Activated gamma-delta T cell treated with Interleukin-2 at 50 U/mL for 16 hours (primary cell): ENCODE results near the gene BRINP1.
"Not testable (repeated sequence)": the region's sequence is repeated elsewhere in the genome, so short reads cannot be mapped to it uniquely, and the experiment has no call there.

Source experiments
- DNase-seq: peaks from one replicate; pipeline ENCODE4 v3.0.0-alpha.2; 2020

The BRINP1 gene

DNA sequence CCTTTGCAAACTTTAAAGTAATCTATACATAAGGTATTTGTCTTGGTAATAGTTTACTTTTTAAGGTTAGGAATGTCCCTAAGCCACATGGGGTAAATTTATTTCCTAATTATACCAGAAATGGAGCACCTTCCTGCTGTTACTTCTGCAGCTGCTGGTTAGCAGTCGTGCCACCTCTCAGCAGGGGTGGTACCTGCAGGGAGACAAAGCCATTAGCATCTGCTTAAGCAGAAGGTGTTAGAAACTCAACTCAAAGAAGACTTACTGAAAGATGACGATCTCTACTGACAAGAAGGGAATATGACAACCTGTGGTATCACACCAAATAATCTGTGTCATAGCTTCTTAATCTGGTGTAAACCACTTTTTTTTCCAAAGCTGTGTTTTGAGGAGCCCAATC, 173.7 kb downstream of the BRINP1 start:
- DNase-seq: no peak

GRCh38 chr9:119185298-119185697, 183.9 kb downstream of the BRINP1 start:
- no peak for DNase-seq

DNA sequence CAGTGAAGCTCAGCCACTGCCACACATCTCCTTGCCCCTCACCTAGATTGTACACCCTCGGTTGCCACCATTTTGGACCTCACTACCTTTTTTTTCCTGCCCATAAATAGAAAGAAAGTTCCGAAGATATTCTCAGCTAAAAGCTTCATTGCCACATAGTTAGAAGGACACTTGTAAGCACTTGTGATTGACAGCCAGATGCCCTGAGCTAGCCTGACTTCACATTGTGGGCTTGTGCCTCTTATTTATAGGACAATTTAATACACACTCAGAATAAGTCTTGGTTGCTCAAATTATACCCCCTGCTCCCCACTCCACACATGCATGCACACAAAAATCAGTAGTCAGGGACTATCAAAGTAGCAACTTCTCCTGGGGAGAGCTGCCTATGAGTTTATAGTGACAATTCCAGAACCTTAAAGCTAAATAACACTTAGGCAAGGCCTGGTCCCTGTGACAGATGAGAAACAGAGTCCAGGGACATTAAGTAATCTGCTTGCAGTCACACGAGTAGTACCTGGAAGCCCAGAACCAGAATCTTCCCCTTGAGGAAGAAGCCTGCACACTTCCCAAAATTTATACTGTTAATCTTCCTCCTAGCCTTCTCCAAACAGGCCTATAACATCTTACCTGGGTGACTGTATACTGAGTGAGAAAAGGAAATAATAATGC, 184.8 kb downstream of the BRINP1 start:
- no peak for DNase-seq

DNA sequence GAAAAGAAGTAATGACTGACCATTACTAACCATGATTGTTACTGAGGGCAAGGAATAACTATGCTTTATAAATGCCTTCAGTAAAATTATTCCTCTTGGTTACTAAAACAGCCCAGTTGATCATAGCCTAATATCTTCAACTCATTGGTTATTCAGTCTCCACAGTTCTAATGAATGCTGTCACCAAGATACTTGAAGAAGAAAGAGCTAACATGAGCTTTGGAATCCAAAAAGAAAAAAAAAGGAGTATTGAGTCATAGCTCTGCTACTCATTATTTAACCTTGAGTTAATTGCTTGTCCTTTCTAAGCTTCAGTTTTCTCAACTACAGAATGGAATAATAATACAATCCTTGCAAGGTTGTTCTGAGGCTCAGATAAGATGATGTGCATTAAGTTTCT, 187.7 kb downstream of the BRINP1 start:
- no peak for DNase-seq

- no peak for DNase-seq
Measured at GRCh38 chr9:119180897-119181296, 188.3 kb downstream of the BRINP1 start.

DNA sequence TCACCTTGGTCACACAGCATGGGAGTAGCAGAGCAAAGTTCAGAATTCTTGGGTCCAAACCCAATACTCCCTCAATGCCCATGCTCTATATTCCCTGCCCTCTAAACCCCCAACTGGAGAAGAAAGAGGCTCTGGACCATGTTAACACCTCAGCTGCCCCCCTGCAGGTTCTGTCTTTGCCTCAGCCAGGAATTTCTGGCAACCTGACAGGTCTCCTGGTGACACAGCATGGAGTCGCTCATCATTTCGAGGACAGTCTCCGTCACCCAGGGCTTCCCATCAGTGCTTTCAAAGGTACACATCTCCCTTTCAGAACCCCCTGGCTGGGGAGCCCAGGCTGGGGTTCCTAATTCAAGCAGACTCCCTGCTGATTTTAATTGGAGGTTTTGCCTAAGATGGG, 189.5 kb downstream of the BRINP1 start:
- DNase-seq: no peak

GRCh38 chr9:119177196-119177595, 192.0 kb downstream of the BRINP1 start:
- DNase-seq: no peak

DNA sequence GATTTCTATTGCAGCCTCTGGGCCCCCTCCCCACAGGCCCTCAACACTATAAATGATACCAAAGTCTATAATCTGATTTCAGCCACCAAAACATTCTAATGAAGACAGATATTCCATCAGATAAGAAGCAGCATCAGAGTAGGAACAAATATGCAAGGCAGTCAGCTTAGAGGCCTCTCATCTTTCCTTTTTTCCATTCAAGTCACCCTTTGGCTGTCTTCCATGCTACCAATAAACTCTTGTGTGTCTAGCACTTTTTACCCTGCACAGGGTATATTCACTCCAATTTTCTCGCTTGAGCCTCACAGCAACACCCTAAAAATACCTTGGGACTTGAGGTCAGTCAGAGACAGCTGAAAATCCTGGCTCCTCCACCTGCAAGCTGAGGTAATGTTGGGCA, 193.7 kb downstream of the BRINP1 start:
- no peak for DNase-seq

DNA sequence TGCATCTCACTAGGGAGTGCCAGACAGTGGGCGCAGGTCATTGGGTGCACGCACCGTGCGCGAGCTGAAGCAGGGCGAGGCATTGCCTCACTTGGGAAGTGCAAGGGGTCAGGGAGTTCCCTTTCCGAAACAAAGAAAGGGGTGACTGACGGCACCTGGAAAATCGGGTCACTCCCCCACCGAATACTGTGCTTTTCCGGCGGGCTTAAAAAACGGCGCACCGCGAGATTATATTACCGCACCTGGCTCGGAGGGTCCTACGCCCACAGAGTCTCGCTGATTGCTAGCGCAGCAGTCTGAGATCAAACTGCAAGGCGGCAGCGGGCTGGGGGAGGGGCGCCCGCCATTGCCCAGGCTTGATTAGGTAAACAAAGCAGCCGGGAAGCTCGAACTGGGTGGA, 200.0 kb downstream of the BRINP1 start:
- DNase-seq: not testable (repeated sequence)

DNA sequence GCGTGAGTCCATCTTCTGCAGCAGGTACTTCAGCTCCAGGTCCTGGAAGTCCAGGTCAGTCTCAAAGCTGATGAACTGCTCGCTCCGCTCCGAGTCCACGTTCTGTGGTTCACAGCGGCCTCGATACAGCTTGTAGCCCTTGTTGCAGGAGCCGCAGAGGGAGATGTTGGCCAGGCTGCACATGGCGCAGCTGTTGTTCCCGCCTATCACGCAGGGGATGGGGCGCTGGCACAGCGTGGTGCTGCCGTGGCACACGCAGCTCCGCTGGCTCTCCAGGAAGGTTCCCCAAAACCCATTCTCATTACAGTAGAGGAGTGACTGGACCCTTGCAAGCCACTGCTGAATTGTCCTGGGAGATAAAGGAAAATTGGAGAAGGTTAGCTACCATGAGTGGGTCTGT, 201.4 kb downstream of the BRINP1 start:
- no peak for DNase-seq

DNA sequence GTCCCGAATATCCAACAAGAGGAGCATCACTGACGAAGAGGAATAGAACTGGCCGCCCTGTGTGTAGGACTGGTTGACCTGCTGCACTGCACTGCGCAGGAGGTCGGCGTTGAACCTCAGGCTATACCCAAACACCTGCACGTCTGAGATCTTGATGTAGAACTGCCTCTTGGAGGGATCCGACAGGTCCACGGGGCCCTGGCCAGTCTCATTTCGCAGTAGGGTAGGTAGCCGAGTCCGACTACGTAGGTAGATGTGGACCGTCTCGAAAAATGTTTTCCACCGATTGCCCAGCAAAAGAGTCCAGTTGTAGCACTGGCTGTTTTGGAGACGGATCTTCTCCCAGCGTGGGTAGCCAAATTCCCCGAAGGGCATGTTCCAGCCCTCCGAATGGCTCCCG, 202.0 kb downstream of the BRINP1 start:
- no peak for DNase-seq

DNA sequence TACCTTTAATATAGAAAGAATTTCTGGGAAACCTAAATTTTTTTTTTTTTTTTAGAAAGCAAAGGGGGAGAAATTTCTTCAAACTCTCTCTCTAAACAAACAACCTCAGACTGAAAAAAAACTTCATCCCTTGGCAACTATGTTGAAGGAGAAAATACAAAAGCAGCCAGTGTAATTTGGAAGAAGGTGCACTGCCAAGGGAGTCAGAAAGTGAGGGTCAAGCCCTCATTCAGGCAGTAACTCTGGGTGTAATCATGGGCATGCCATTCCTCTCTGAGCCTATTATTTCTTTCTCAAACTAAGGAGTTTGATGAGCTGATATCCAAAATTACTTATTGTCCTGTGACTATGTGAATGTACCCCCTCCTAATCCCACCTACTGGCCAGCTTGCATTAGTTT, 203.1 kb downstream of the BRINP1 start:
- DNase-seq: no peak

DNA sequence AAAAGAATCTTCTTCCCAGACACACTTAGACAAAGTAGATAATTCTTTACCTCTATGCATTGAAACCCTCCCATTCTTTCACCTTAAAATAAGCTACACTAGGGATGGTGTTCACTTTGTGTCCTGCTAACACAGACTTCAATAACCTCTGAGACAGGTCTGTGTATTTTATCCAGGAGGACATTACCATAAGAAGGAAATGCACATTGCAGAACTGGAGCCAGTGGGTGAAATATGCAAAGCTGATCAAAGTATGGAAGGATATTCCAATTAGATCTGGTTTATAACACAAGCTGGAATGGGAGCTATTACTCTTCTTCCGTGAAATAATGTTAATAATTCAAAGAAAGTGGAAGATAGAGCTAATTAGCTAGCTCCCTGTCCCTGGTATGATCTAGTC, 204.1 kb downstream of the BRINP1 start:
- no peak for DNase-seq

- DNase-seq: no peak
Measured at GRCh38 chr9:119164716-119165115, 204.5 kb downstream of the BRINP1 start.

GRCh38 chr9:119160551-119160950, 208.7 kb downstream of the BRINP1 start:
- no peak for DNase-seq

DNA sequence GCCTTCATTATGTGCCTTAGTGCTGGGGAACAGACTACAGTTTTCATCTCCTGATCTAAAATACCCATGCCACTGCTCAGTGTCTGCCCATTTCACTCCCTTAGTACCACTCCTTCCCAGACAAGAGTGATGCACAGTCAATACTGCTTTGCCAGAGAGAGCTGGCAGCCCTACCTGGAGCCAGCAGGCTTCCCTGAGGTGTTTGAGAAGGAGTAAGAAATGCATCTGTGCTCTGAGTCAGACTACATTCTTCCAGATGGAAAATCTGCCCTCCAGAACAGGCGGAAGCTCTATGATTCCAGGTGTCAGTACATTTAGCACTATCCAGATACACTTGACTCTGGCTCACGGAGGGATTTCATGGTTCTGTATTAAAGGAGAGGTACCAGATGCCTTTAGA, 209.8 kb downstream of the BRINP1 start:
- no peak for DNase-seq

- DNase-seq: no peak
Measured at GRCh38 chr9:119157196-119157595, 212.0 kb downstream of the BRINP1 start.

GRCh38 chr9:119156354-119156753, 212.9 kb downstream of the BRINP1 start:
- DNase-seq: no peak

DNA sequence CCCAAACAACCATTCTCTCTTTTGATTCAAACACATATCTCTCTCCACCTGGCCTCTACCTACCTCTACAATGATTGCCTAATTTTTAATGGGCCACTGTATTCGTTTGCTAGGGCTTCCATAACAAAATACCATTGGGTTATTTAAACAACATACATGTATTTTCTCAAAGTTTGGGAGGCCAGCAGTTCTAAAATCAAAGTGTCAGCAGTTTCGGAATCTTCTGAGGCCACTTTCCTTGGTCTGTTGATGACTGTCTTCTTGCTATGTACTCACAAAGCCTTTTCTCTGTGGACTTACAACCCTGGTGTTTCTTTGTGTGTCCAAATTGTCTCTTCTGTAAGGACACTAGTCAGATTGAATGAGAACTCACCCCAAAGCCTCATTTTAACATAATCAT, 214.7 kb downstream of the BRINP1 start:
- DNase-seq: no peak

DNA sequence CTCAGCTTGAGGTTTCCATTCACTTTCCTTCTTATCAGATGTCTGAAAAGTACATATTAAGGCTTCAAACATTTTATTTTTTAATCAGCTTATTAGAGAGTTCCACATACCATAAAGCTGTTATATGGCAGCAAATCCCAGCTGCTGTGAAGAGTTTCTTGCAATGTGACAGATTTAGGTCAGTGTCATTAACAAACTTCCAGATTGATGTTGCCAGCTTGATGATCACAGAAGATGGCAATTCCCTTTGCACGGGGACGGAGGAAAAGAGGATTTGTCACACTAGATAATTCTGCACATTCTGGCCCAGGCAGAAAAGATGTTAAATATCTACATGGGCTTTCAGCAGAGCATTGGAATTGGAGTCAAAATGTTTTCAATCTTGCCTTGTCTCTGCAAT, 215.8 kb downstream of the BRINP1 start:
- DNase-seq: no peak

GRCh38 chr9:119148855-119149254, 220.4 kb downstream of the BRINP1 start:
- DNase-seq: no peak

- DNase-seq: no peak
Measured at GRCh38 chr9:119137479-119137878, 231.8 kb downstream of the BRINP1 start.

DNA sequence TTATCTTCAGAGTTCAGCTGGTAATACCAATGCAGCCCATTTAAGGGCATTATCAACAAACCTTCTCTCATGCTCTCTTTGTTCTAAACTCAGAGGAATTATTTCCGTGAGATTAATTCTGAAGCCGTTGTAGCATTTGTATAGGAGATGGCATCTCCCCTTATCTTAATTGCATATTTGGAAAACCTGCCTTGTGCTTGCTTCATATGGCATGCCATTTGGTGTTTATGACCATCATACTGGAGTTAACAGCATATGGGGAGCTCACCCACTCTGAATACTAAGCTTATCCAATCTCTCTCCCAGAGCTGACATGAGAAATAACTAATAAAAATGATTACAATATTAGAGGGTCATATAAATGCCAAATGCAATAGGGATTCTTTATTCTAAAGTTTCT, 243.2 kb downstream of the BRINP1 start:
- DNase-seq: no peak

DNA sequence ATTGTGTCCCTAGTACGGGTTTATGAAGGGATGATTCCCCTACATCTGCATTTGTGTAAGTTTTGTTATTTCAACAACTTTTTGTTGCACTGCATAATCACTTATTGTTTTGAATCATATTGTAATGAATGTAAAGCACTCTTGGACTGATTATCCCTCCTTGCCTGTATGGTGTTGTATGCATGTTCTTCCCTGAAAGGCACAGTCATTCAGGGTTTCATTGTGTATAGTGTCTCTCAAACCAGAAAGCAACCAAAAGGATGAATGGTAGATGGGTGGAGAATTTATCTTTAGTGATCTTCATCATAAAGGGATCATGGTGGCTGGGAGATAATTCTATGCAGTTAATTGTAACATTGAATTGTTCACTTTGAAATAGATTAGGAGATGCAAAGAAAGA, 247.3 kb downstream of the BRINP1 start:
- no peak for DNase-seq

- DNase-seq: no peak
Measured at GRCh38 chr9:119117409-119117808, 251.8 kb downstream of the BRINP1 start.
